GM18870 (cell line): ENCODE results near the gene AIP.
A peak's percentile ranks its signal among the peaks of the same experiment; 100 is the strongest.

ENCODE experiments used
- ATAC-seq: cut with Tn5 transposase; IDR thresholded peaks from one replicate; pipeline ENCODE4 v1.9.1; 2021; ENCODE audit warnings: moderate library complexity; ENCODE audit not compliant: unreplicated experiment

AIP gene

DNA sequence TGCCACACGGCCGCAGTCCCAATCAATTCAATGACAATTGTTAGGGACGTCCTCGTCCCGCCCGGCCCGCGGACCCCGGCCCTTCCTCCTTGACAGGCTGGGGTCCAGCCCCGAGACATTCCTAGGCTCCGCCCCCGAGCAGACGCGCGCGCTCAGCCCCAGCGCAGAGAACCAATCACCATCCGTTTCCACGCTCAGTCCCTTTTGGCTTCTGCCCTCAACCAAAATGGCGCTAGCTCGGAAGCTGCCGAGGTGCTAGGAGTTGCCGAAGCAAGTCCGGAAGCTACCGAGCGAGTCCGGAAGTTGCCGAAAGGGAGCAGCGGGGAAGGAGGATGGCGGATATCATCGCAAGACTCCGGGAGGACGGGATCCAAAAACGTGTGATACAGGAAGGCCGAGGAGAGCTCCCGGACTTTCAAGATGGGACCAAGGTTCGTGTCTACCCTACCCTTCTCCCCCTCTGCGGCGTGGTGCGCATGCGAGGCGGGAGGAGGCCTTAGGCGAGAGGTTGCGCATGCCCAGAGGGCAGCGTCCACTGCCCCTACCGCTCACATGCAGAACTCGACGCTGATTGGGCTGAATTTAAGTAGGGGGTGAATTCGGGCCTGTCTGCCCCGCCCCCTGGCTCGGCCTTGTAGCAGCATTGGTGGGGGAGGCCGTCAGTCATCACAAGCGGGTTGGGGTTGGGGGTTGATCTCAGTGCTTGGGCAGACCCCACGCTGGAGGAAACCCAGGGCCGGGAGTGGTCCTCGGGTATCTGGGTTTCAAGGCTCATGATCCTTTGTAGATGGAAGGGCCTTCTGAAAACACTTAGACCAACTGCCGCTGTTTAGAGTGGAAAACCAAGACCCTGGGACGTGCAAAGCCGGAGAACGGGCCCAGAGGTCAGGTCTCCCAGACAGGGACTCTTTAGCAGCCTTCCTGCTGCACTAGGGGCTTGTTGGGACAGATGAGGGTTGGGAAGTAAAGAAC lies at the start of gene AIP:
AIP (plus strand) TSS at position 200 of the 972 bp plus-strand sequence; CDS start at position 333, 133 bp downstream.
- ATAC-seq, result peak; percentile 75

DNA sequence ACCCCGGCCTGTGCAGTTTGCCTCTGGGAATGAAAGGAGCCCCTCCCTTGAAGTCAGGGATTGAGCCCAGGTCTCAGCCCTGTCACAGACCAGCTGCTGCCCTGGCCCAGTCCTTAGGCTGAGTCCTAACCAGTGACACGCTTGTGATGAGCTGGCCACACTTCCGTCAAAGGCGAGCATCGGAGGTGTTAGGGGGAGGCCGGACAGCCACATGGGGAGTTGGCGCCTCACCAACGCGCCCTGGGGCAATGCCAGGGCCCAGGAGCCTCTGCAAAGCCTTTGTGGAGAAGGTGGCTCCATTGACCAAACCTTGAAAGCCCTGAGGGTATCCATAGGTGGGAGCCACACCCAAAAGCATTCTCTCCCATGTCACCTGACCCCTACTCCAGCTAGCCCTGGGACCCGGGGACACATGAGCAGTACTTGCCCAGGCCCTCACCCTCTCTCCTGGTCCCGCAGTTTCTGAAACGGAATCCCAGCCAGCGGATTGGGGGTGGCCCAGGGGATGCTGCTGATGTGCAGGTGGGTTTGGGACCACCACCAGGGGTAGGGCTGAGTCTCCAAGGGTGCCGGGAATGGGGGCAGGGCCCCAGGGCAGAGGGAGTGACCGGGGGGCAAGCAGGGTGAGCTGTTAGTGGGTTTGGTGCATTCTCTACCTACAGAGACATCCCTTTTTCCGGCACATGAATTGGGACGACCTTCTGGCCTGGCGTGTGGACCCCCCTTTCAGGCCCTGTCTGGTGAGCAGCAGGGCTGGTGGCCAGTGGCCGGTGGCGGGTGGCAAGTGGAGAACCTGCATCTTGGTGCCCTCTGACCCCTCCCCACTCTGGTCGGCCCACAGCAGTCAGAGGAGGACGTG lies 49.1 kb upstream of the AIP start:
- ATAC-seq, result no peak

DNA sequence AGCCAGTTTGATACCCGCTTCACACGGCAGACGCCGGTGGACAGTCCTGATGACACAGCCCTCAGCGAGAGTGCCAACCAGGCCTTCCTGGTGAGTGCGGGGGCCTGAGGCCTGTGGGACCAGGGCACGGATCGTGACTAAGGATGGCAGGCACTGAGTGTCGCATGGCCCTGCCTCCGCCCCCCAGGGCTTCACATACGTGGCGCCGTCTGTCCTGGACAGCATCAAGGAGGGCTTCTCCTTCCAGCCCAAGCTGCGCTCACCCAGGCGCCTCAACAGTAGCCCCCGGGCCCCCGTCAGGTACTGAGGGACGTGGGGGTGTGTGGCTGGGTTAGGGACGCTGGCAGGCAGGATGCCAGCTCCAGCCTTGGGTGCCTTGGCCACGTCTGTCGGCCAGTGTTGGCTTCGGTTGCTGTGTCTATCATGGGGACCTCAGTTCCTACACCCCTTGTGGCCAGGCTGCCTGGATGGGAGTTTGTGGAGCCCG lies 48.4 kb upstream of the AIP start:
- ATAC-seq, result no peak

DNA sequence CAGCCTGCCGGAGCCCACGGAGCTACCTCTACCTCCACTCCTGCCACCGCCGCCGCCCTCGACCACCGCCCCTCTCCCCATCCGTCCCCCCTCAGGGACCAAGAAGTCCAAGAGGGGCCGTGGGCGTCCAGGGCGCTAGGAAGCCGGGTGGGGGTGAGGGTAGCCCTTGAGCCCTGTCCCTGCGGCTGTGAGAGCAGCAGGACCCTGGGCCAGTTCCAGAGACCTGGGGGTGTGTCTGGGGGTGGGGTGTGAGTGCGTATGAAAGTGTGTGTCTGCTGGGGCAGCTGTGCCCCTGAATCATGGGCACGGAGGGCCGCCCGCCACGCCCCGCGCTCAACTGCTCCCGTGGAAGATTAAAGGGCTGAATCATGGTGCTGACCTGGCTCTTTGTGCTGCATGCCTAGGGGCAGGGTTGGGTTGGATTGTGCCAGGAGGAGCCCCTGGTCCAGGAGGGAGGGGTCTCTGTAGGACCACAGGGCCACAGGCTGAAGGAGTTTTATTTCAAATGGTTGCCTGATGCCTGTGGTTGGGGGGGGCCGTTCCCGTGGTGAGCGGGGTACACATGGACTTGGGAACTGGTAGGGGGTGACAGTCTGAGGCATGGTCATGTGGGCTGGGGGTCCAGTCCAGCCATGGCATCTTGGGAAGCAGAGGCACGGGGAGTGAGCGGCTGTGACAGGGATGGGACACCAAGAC lies 47.6 kb upstream of the AIP start:
- no peak for ATAC-seq

DNA sequence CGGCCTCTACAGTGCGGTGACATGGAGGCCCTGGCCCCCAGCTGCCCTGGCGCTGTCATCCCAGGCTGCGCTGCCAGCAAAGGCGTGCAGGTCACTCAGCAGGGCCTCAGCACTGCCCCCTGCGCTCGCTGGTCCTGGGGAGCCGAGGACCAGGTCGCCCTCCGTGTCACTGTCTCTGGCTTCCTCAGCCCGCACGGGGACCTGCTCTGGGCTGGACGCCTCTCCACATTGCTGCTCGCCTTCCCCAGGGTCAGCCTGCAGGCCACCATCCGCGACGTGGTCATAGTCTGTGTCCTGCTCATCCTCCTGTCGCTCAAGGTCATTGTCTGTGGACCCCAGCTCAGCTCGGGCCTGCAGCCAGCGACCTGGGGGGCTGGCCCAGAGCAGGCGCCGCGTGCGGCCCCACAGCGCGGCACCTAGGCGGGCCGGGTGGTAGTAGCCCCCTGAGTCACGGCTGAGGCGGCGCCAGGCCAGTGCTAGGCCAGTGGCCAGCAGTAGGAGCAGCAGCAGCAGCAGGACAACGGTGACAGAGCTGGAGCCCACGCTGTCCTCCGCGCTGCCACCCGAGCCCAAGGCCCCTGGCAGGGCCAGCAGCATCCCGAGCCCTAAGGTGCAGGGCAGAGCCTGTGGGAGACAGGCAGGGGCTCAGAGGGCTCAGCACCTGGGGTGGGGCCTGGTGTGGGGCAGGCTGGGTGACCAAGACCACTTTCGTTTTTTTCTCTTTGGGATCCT lies 46.9 kb upstream of the AIP start:
- no peak for ATAC-seq

DNA sequence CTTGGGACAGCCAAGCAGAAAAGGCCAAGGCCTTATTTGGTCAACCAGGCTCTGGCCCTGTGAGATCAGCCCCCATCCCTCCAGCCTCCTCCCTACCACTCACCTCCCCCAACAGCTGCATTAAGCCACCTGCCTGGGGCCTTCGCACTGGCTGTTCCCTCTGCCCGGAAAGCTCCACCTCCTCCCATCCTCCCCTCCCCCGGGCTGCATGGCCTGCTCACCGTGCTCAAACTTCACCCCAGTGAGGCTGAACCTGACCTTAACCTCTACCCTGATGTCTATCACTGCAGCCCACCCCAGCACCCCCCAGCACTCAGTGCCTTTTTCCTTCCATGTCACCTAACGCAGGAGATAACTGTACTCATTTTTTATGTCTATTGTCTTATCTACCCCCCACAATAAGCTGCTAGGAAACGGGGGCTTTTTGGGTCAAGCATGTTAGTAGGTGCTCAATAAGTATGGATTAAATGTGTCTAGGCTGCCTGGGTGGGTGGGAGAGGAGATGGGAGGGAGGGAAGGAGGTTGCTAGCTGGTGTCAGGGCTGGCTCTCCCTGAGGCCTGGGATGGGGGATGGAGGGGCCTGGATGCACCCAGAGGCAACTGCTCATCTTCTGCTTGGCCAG lies 46.3 kb upstream of the AIP start:
- ATAC-seq, result no peak

DNA sequence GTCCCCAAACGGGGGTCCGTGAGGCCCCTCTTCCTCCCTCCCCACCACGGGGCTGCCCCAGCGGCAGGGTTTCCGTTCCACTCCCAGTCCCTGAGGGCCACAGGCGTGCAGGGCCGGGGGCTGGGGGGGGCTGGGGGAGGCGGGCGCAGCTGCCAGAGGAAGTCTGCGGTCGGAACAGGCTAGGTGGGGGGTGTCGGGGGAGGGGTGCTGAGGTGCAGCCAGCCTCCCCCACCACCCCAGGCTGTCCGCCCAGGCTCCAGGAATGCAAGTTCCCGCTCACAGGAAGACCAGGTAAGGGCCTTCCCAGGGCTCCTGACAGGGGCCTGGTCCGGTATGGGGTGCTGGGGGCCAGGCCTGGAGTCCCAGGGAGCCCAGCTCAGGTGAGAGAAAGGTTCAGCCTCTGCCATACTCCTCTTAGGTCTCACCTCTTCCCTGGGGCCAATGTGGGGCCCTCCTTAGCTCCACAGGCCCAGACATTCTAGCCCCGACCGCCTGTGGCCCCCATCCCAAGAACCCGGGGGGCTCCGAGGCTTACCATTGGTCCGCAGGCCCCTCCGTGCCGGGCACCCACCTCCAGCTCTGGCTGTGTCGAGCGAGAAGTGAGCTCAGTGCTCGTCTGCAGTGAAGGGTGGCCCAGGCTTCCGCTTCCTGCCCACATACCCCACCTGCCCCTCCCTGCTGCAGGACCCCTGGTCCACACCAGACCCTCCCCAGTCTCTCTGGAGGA lies 45.6 kb upstream of the AIP start, which contains the start of gene PTPRCAP:
PTPRCAP (minus strand) TSS at position 601 of the 727 bp plus-strand sequence; CDS start at position 538, 63 bp downstream.
- ATAC-seq, result no peak

DNA sequence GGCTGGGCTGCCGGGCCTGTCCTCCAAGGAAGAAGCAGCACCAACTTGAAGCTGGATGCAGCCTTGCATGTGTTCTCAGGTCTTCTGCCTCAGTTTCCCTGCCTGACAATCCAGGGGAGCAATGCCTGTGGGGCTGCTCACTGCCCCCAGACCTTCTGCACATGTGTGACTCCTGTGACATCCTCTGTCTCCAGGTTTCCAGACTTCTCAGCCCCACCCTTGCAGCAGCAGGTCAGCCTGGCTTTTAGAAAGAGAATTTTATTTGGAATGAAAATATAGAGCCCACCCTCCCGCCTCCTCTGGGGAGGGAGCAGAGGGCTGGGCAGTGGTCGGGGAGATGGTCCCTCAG lies 45.0 kb upstream of the AIP start:
- ATAC-seq, result no peak

DNA sequence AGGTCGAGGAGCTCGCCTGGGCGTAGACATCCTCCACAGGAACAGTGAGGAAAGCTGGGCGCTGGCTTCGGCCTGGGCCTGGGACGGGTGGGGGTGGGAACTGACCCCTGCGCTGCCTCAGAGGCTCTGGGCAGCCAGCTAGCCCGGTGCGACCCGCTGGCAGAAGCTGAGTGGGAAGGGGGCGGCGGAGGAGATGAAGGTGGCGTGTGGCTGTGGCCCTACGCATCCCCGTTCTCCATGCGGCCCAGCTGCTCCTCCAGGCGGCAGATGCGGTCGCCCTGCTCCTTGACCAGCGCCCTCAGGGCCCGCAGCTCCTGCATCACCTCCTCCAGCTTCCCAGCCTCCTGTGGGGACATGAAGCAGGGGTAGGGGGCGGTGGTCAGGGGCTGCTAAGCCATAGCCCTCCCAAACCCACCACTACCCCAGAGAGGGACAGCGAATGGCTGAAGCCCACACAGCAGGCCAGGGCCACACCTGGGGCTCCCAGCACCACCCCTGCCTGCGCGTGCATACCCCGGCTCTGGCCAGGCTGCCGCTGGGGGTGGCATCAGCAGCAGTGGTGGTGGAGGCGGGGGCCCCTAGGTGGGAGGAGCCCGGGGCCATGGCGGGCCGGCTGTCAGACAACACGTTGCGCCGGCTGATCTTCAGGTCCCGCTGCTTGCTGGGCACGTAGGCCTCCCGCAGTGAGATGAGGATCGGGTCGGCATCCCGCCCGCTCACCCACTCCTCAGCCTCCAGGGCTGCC lies 44.5 kb upstream of the AIP start:
- ATAC-seq, result no peak

DNA sequence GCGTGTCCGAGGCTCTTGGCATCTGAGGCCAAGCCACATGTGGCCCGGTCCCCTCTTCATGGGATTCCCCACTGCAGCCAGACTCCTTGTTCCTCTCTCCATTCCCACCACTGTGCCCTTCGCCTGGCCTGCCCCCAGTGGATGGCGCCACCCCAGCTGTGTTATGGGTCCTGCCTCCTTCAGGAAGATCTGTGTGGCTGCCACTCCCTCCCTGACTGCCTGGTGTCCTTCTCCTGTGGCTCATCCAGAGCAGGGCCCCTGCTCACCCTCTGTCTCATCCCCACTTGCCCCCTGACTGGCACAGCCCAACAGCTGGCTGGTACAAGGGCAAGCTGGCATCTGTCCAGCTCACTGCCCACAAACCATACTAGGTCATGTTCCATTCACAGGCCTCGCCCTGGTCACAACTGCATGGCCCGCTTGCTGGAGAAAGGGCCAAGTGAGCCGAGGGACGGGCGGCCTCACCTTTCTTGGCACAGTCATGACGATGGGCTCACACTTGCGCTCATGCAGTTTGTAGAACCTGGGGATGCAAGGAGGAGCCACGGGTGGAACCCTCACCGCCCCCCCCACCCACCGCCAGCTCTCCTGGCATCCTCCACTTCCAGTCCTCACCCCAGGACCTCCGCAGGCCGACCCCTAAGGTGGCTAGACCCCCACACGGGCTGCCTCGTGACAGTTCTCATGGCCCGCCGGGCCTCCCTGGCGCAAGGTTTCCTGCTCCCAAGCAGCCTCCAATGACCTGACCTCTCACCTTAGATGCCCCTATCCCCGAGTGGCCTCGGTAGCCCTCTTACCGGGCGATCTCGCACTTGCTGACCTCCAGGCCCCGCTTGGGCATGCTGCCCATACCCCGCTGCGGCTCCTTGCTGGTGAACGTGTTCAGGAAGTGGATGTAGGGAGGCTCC lies 43.3 kb upstream of the AIP start:
- no peak for ATAC-seq

DNA sequence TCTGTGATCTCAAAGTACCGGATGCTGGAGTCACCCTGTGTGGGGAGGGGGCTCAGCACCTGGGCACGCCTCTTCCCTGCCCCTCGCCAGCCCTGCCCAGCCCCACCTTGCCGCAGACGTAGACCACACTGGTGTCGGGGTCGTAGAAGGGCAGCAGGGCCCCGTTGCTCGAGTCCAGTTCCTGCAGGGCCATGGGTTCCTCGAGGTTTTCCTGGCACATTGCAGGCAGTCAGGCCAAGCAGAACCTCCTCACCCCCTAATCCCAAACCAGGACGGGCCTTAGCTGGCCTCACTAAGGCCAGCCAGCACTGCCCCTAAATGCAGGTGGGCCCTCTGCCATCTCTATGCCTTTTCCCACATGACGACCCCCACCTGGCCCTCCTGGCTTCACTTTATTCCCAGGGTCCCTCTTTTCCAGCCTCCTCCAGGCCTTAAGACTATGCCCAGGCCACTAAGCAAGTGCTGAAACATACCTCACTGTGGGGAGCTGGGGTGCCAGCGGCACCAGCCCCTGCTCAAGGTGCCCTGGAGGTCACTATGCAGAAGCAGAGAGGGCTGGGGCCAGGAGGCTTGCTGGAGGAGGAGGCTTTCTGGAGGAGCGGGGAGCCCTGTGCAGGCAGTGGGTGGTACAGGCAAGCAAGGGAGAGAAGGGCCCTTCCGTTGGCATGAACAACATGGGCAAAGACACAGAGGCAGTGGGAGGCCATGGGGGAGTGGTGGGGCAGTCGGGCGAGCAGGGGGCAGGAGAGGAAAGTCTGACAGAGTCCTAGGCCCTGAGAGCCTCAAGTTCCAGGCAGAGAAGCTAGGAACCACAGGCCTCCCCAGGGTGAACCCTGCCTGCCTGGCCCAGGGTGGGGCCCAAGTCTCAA lies 42.4 kb upstream of the AIP start:
- no peak for ATAC-seq

DNA sequence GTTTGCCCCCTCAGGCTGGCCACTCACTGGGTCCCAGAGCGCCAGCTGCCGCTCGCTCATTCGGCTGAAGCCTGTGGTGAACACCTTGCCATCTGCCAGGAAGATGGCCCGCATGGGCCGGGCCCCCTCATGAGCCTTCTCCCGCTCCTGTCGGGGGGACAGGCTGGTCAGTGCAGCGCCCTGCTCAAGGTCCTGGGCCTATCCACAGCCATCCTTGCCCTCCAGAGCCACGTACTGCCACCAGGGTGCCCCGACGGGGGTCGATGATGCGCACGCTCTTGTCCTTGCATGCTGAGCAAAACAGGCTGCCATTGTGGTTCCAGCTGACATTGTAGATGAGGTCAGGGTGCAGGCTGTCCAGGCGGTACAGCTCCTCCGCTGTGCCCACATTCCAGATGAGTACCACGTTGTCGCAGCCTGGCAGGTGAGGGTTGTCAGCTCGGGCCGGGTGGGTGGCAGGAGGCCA lies 41.7 kb upstream of the AIP start:
- no peak for ATAC-seq

DNA sequence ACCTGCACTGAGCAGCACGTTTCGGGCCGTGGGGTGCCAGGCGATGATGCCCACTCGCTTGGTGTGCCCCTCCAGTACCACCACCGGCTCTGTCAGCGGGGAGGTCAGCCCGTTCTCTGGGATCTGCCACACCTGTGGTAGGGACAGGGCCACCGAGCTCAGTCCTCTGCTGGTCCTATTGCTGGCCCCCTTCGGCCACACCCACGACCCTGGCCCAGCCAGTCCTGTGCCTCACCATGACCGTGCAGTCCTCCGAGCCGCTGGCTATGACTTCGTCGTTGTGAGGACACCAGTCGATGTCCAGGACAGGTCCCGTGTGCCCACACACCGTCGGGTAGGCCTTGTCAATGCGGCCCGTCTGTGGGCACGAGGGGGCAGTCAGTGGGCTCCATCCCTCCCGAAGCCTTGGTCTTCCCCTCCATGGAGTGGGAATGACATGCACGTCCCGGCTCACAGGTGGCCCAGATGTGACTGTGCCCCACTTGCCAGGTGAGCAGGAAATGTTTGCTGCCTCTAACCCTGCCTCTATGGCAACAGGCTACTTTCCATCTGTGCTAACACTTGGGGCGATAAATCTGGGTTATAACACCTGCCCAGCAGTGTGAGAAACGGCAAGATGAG lies 41.0 kb upstream of the AIP start:
- ATAC-seq, result no peak

DNA sequence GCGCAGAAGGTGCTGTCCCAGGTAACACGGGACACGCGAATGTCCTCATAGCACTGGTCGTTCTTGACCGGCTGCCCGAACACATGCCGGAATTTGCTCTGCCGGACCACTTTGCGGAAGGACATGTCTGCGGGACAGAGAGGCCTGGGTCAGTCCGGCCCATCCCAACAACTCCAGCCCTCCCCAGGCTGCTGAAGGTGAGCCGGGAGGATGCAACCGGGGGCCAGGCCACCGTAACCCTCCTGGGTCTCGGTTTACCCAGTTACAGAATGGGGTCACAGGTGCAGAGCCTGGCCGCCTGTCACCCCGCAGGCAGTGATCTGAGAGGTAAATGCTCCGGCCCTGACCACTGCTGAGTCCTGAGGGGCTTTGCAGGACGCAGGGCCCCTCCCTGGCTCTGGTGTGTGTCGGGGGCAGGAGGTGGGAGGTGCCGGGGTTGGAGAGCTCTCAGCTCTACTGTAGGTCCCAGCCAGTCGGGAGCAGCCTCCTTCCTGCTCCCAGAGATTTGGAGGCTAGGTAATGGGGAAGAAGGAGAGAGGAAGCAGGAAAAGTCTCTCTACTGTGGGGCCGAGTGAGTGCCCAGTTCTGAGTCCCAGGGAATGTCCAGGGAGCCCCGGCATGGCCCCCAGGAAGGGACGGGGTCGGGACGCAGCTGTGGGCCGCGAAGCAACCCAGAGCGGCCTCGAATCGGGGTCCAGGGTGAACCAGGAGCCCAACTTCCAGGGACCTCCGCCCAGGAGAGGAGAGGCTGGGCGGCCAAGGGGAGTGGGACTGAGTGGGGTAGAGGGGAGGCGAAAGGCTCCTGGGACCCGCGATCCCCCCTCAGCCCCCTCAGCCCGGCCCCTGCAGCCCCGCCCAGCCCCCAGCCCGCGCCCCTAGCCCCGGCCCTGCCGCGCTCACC lies 40.1 kb upstream of the AIP start:
- no peak for ATAC-seq

DNA sequence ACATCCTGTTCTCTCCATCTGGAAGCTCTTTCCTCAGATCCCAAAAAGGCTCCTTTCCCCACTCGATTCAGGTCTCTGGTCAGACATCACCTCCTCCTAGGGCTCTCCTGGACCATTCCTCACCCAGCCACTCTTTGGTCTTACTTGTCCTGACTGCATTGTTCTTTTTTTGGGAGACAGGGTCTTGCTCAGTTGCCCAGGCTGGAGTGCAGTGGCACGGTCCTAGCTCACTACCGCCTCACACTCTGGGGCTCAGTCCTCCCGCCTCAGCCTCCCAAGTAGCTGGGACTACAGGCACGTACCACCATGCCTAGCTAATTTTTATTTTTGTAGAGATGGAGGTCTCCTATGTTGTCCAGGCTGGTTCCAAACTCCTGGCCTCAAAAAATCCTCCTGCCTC lies 37.3 kb upstream of the AIP start:
- ATAC-seq, result no peak
